Measurements from ENCODE around the gene RPRD1B. TPM values are rescaled to one million over a fixed set of nuclear protein-coding genes. Genes with fewer than 3 reads are reported as not detected.

The RPRD1B gene
- polyA plus RNA-seq, 3 donors, result 3.6 to 12.3 (median 4.7) TPM

DNA sequence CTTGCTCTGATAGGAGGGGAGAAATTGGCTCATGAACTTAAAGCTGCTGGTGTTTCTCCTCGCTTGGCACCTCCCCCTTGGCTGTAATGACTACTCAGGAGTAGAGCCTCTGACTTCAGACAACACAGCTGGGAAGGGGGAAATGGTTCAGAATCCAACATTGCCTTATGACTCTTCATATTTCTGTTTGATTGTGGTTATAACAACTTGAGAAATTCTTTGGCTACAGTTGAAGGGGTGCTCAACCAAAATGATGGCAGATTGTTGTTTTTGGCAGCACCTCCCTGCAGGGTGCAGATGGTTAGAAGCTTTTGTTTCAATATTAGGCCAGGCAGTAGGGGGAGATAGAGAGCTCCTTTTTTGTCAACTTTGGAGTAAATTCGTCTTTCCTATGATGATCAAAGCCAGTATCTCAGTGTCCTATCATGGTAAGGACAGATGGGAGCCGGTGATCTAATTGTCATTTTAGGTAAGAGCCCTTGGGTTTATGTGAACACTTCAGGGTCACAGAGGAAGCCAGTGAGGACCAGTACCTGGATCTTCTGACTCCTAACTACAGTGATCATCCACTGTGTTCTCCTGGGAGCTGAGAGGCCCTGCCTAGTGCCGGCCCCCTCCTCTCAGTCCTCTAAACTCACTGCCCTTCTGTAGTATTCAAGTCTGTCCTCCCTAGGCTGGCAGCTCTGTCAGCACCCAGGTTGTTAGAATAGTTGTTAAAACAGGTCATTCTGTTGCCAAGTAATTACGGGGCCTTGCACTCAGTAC, 39.9 kb downstream of the RPRD1B start:
- DNase-seq, result peak; percentile 37 to 44 (median 38)
- H3K4me1 ChIP-seq (ENCODE audit: control insufficient read depth in 1 of 2, insufficient read depth in 2 of 2, low read length in 2 of 2), result no peaks in the 10 kb centered on the region
- Mint-ChIP-seq H3K27ac (peak overlapping the region in 2 of 7 donors; percentile 28 to 84), H3K4me3 (no peak overlapping the region), H3K27me3 (ENCODE audit: low read depth in 3 of 3) (no peaks in the 10 kb centered on the region), H3K4me1 (peaks cover 2% of the 10 kb centered on the region), H3K36me3 (peaks cover 69 to 84% of the 10 kb centered on the region in 2 donors), H3K9me3 (peaks cover 0 to 2% (median 0%) of the 10 kb centered on the region in 7 donors)
- no peaks in the 10 kb centered on the region for H3K9me3 ChIP-seq (replicated peaks in 1 of 2; ENCODE audit: control insufficient read depth in 1 of 2, insufficient read depth in 1 of 2, low read length in 2 of 2)
- WGBS (ENCODE audit: insufficient coverage), result 75% methylated on average over 2 of the region's 5 CpGs
- H2AFZ ChIP-seq (ENCODE audit: insufficient read depth, low read depth, low read length, poor library complexity, severe bottlenecking), result no peak overlapping the region
- no peaks in the 10 kb centered on the region for H3K27me3 ChIP-seq (ENCODE audit: control insufficient read depth in 2 of 2, insufficient read depth in 2 of 2, low read length in 2 of 2)
- H3K79me2 ChIP-seq (ENCODE audit: insufficient read depth, low read length), result peaks cover 8% of the 10 kb centered on the region
- peaks cover 5% of the 10 kb centered on the region for H4K20me1 ChIP-seq (ENCODE audit: insufficient read depth, low read length)
- H3K36me3 ChIP-seq (replicated peaks in 1 of 2; ENCODE audit: control insufficient read depth in 1 of 2, insufficient read depth in 2 of 2, low read length in 2 of 2), result peaks cover 45 to 95% of the 10 kb centered on the region in 2 donors
- no peak overlapping the region for H3K4me2 ChIP-seq (replicated peaks; ENCODE audit: extremely low read depth, low read length, poor library complexity, severe bottlenecking)
- no peak overlapping the region for H3K9ac ChIP-seq (ENCODE audit: insufficient read depth, low read length, poor library complexity, severe bottlenecking)
- intact Hi-C loops (cut with micrococcal nuclease), result loop anchor here (2.0 to 5.0 kb wide), 4 partner anchors 91 to 149 kb away; partner anchors contain the start of gene TGM2 (in 2 of the 2)
- H3K27ac ChIP-seq (ENCODE audit: low read depth in 1 of 2, low read length in 2 of 2), result no peak overlapping the region
- TF ChIP-seq, protein P1, sequence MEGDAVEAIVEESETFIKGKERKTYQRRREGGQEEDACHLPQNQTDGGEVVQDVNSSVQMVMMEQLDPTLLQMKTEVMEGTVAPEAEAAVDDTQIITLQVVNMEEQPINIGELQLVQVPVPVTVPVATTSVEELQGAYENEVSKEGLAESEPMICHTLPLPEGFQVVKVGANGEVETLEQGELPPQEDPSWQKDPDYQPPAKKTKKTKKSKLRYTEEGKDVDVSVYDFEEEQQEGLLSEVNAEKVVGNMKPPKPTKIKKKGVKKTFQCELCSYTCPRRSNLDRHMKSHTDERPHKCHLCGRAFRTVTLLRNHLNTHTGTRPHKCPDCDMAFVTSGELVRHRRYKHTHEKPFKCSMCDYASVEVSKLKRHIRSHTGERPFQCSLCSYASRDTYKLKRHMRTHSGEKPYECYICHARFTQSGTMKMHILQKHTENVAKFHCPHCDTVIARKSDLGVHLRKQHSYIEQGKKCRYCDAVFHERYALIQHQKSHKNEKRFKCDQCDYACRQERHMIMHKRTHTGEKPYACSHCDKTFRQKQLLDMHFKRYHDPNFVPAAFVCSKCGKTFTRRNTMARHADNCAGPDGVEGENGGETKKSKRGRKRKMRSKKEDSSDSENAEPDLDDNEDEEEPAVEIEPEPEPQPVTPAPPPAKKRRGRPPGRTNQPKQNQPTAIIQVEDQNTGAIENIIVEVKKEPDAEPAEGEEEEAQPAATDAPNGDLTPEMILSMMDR (IDR thresholded peaks at IDR 0.05), result peak; percentile 86
- H3K4me3 ChIP-seq (replicated peaks in 1 of 3; ENCODE audit: low read depth in 2 of 3, low read length in 3 of 3), result no peak overlapping the region

DNA sequence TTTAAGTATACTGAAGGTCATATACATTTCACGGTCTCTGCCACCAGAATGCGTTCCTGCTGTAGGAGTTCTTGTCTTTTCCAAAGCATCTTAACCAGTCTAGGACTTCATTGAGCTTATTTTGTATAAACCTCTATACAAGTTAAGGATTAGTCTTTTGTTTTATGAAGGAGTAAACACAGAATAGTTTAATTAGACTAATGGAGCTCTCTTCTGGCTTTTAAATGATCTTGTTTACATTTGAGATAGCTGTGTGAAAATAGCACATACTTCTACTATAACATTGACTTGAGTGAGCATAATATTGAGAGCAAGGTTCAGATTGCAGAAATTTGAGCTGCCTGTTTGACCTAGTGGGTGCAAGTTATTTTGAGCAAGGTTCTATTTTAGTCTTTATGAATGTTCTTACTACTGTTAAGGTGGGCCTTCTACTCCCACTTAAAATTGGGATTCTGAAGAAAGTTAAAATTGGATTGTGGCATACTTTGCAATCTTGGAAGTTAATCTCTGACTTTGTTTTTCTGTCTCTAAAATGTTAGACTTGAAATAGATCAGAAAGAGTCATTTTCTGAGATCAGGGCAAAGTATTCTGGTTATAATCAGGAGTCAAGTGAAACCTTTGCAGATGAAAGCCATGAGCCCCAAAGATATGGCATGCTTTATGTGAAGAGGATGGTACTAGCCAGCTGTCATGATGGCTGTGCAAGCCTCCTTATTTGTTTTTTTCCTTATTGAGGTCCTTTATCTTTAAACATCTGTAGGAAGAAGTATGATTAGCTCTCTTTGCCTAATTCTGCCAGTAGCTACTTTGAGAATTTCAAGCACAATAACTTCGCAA, 41.8 kb downstream of the RPRD1B start:
- H3K4me3 ChIP-seq (replicated peaks in 1 of 3; ENCODE audit: low read depth in 2 of 3, low read length in 3 of 3), result no peak overlapping the region
- no peak overlapping the region for H3K27ac ChIP-seq (ENCODE audit: low read depth in 1 of 2, low read length in 2 of 2)
- no peaks in the 10 kb centered on the region for H3K9me3 ChIP-seq (replicated peaks in 1 of 2; ENCODE audit: control insufficient read depth in 1 of 2, insufficient read depth in 1 of 2, low read length in 2 of 2)
- no CpG with 5 or more reads among the region's 3 CpGs for WGBS (ENCODE audit: insufficient coverage)
- Mint-ChIP-seq H3K4me3 (no peak overlapping the region), H3K4me1 (peaks cover 2% of the 10 kb centered on the region), H3K27ac (peak overlapping the region in 2 of 7 donors; percentile 31 to 82), H3K9me3 (peaks cover 0 to 4% (median 2%) of the 10 kb centered on the region in 7 donors), H3K36me3 (peaks cover 71 to 86% of the 10 kb centered on the region in 2 donors), H3K27me3 (ENCODE audit: low read depth in 3 of 3) (no peaks in the 10 kb centered on the region)
- H2AFZ ChIP-seq (ENCODE audit: insufficient read depth, low read depth, low read length, poor library complexity, severe bottlenecking), result no peak overlapping the region
- H3K4me2 ChIP-seq (replicated peaks; ENCODE audit: extremely low read depth, low read length, poor library complexity, severe bottlenecking), result no peak overlapping the region
- DNase-seq, result no peak
- H3K79me2 ChIP-seq (ENCODE audit: insufficient read depth, low read length), result peaks cover 24% of the 10 kb centered on the region
- TF ChIP-seq, protein P1 (IDR thresholded peaks at IDR 0.05), result no peak
- H3K4me1 ChIP-seq (ENCODE audit: control insufficient read depth in 1 of 2, insufficient read depth in 2 of 2, low read length in 2 of 2), result no peaks in the 10 kb centered on the region
- peaks cover 32 to 95% of the 10 kb centered on the region in 2 donors for H3K36me3 ChIP-seq (replicated peaks in 1 of 2; ENCODE audit: control insufficient read depth in 1 of 2, insufficient read depth in 2 of 2, low read length in 2 of 2)
- intact Hi-C loops (cut with micrococcal nuclease), result loop anchor here in 1 of 2 donors (2.0 to 5.0 kb wide), 2 partner anchors 37 to 89 kb away; partner anchors contain the start of gene TGM2
- peaks cover 8% of the 10 kb centered on the region for H4K20me1 ChIP-seq (ENCODE audit: insufficient read depth, low read length)
- H3K9ac ChIP-seq (ENCODE audit: insufficient read depth, low read length, poor library complexity, severe bottlenecking), result no peak overlapping the region
- no peaks in the 10 kb centered on the region for H3K27me3 ChIP-seq (ENCODE audit: control insufficient read depth in 2 of 2, insufficient read depth in 2 of 2, low read length in 2 of 2)
